Esophagus squamous epithelium (tissue), 5 donors: Measurements from ENCODE around the gene SCN9A. TPM values are rescaled to one million over a fixed set of nuclear protein-coding genes. Genes with fewer than 3 reads are reported as not detected.

Experiments used
- DNase-seq: peaks from one replicate; lab custom pipeline; 2025; lab: John Stamatoyannopoulos, UW
- H3K27ac ChIP-seq, 4 donors: fragments of 200-600 bp; sonication (generic); one replicate each; pipeline ENCODE4 v1.5.1; 2016 to 2019; ENCODE audit warnings: mild to moderate bottlenecking in 1 of 4
- H3K27me3 ChIP-seq, 4 donors: fragments of 200-600 bp; sonication (generic); 1 replicate in 3 of 4; 2 replicates in 1 of 4; pipeline versions ENCODE4 v1.5.1 to v1.6.0; 2017 to 2021; ENCODE audit warnings: antibody characterized with exemption in 1 of 4
- H3K36me3 ChIP-seq, 3 donors: fragments of 200-600 bp; sonication (generic); one replicate each; pipeline ENCODE4 v1.5.1; 2016 to 2019
- H3K4me1 ChIP-seq, 3 donors: fragments of 200-600 bp; sonication (generic); one replicate each; pipeline ENCODE4 v1.5.1; 2017 to 2019
- H3K4me3 ChIP-seq, 4 donors: fragments of 200-600 bp; sonication (generic); 1 replicate in 3 of 4; 2 replicates in 1 of 4; pipeline ENCODE4 v1.5.1; 2016 to 2019; ENCODE audit warnings: mild to moderate bottlenecking in 2 of 4, moderate library complexity in 1 of 4
- H3K9me3 ChIP-seq, 3 donors: fragments of 200-600 bp; sonication (generic); one replicate each; pipeline ENCODE4 v1.5.1; 2016 to 2019
- POLR2A ChIP-seq, 4 donors: fragments of 450-650 bp; IDR thresholded peaks; one replicate each; pipeline ENCODE4 v1.6.1; 2017; ENCODE audit warnings: antibody characterized with exemption in 4 of 4, mild to moderate bottlenecking in 4 of 4, moderate library complexity in 3 of 4
- WGBS, 2 donors: methylation state at CpG; one replicate each; pipeline ENCODE4 v1.1.5; 2018; 5-methylcytosine and 5-hydroxymethylcytosine counted together
- intact Hi-C: fragments of 100-400 bp; cut with DNase I; formaldehyde crosslinking; loops from one replicate; pipeline ENCODE4 v1.15.0; 2022
- total RNA-seq, 4 donors: library from RNA; depleted of rRNA; stranded (reverse); fragments of >200 nt; gene quantifications; one replicate each; pipeline ENCODE4 v1.1.0, GENCODE V29; 2016
- TF ChIP-seq, protein P1 (sequence below), 6 experiments: fragments of 450-650 bp in 4 of 6; fragments of 200-600 bp in 2 of 6; sonication (generic) in 2 of 6; IDR thresholded peaks; one replicate each; pipeline ENCODE4 v1.5.1; 2016 to 2019; ENCODE audit warnings: antibody characterized with exemption in 6 of 6, mild to moderate bottlenecking in 4 of 6, moderate library complexity in 4 of 6
- donor health status: DM: yes; HTN: yes; CAD: no.

SCN9A gene
- total RNA-seq, 4 donors from 2014 or later = 0.13 to 1.9 (median 0.77) TPM

DNA sequence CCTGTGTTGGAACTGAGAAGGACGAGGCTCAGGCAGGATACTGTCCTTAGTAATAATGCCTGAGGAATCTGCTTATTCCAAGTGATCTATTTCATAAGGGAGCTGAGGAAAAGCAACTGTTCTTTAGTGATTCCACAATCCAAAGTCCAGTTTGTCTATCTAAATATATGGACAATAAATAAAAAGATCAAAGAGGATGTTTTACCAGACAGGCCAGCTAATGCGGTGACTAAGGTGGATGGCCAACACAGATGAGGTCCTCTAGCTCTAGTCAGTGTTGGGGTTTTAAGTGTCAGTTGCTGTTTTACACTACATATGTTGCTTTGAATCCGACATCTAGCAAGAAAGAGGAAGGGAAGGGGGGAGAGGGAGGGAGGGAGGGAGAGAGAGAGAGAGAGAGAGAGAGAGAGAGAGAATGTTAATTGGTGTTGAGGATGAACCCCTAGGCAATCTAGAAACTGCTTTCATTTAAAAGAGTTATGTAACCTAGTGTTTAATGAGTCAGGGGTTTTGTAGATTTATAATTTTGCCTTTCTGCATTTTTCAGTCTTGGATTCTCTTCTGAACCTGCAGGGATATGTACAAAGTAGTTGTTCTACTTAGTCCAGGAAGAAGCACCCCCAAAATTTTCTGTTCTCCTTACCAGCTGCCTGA, 220.9 kb downstream of the SCN9A start:
- 37 to 59% methylated on average over 3 of the region's 3 CpGs for WGBS, 2 donors
- Histone ChIP-seq H3K36me3 (no peaks in the 10 kb centered on the region), H3K27me3 (no peaks in the 10 kb centered on the region)

DNA sequence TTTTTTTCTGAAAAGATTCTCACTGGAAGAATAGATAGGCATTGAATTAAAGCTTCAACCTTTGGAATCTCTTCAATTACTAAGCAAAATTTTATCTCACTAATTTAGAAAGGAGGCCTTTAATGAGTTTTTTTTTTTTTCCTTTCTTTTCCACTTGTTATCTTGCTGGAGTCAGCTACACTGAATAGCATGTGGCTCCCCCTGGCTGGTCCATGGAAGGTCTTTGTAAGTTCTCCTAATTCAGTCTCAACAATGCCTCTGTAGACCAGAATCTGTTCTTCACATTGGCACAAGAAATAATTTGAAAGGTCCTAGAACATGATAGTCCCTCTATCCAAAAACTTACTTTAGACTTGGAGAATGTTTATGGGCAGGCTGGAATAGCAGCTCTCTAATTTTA, 223.7 kb downstream of the SCN9A start:
- TF ChIP-seq, protein P1, sequence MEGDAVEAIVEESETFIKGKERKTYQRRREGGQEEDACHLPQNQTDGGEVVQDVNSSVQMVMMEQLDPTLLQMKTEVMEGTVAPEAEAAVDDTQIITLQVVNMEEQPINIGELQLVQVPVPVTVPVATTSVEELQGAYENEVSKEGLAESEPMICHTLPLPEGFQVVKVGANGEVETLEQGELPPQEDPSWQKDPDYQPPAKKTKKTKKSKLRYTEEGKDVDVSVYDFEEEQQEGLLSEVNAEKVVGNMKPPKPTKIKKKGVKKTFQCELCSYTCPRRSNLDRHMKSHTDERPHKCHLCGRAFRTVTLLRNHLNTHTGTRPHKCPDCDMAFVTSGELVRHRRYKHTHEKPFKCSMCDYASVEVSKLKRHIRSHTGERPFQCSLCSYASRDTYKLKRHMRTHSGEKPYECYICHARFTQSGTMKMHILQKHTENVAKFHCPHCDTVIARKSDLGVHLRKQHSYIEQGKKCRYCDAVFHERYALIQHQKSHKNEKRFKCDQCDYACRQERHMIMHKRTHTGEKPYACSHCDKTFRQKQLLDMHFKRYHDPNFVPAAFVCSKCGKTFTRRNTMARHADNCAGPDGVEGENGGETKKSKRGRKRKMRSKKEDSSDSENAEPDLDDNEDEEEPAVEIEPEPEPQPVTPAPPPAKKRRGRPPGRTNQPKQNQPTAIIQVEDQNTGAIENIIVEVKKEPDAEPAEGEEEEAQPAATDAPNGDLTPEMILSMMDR (IDR thresholded peaks at IDR 0.05) = no peak
- TF ChIP-seq POLR2A (IDR thresholded peaks at IDR 0.05) = no peak
- Histone ChIP-seq H3K27me3 (no peaks in the 10 kb centered on the region), H3K4me1 (no peaks in the 10 kb centered on the region), H3K36me3 (no peaks in the 10 kb centered on the region), H3K4me3 (no peak overlapping the region), H3K27ac (no peak overlapping the region), H3K9me3 (no peaks in the 10 kb centered on the region)
- no peak for DNase-seq
- intact Hi-C loops = no loop called here

More for the DNA sequence above, 220.9 kb downstream of the SCN9A start:
- Histone ChIP-seq H3K9me3 (no peaks in the 10 kb centered on the region), H3K4me1 (no peaks in the 10 kb centered on the region), H3K27ac (no peak overlapping the region), H3K4me3 (no peak overlapping the region)
- intact Hi-C loops = no loop called here
- TF ChIP-seq, protein P1 (IDR thresholded peaks at IDR 0.05) = no peak
- no peak for TF ChIP-seq POLR2A (IDR thresholded peaks at IDR 0.05)
- DNase-seq = no peak

DNA sequence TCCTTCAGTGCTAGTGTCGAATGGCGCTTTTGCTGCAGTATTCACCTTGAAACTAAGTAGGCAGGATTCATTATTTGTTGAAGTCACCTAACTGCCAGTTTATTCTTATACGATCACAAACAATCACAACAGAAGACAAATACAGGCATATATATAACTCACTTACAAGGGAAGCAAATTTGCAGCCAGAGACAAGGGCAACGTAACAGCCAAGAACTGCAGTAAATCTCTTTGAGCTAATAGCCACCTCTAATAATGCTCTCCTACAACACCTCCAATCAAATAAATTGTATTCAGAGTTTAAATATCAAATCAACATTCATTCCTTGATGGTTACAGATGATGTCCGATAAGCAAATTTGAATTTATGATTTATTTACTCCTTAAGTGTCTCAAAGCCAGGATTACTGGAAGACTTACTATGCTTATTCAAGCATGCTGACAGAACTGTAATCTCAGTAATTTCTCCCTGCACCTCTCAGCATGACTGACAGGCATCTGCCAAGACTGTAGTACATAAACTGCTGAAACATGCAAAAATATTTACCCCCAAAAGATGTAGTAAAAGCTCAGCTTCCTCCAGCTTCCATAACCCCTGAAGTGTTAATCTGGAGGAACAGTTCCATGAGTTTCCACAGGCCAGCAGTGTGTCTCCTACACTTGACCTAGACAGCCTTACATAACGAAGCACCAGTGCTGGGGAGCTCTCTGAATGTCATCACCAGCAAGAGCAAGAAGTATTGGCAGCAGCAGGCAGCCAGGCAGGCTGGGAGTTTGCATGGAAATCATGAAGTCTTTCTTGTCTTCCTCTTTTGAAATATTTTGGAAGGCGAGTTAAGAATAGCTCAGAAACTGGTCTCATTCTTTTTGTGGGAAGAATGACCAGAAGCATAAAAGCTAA, 227.0 kb downstream of the SCN9A start:
- Histone ChIP-seq H3K4me3 (no peak overlapping the region), H3K27me3 (no peaks in the 10 kb centered on the region), H3K4me1 (no peaks in the 10 kb centered on the region), H3K36me3 (no peaks in the 10 kb centered on the region), H3K27ac (no peak overlapping the region), H3K9me3 (no peaks in the 10 kb centered on the region)
- TF ChIP-seq, protein P1 (IDR thresholded peaks at IDR 0.05) = no peak
- no peak for TF ChIP-seq POLR2A (IDR thresholded peaks at IDR 0.05)
- WGBS, 2 donors = 68 to 74% methylated on average over 6 to 7 of the region's 7 CpGs
- DNase-seq = no peak
- intact Hi-C loops = no loop called here

DNA sequence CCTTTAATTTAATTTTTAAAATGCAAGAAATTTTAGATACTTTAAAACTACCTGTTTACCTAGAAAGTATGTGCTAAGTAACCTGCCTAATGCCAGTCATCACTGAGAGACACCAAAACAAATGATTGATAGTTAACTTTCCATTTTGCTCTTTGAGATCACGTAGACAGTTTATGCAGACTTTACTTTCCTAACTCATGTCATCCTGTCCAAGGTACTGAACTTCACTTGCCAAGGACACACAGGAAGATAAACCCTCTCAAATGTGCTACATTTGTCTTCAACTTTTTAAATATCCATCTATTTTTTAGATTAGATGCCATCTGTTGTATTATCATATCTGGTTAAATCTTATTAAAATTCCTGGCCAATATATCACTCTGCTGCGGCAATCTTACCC, 227.9 kb downstream of the SCN9A start:
- Histone ChIP-seq H3K9me3 (no peaks in the 10 kb centered on the region), H3K27me3 (no peaks in the 10 kb centered on the region), H3K4me3 (no peak overlapping the region), H3K27ac (no peak overlapping the region), H3K4me1 (no peaks in the 10 kb centered on the region), H3K36me3 (no peaks in the 10 kb centered on the region)
- no peak for TF ChIP-seq POLR2A (IDR thresholded peaks at IDR 0.05)
- TF ChIP-seq, protein P1 (IDR thresholded peaks at IDR 0.05) = no peak
- intact Hi-C loops = no loop called here
- 59 to 73% methylated on average over 2 of the region's 2 CpGs for WGBS, 2 donors
- DNase-seq = no peak

Other genes with a start within 250 kb of the SCN9A start
- gene SCN1A, start 247.9 kb downstream of the SCN9A start, total RNA-seq = not detected
- 10 to 100 TPM in 1 of 4 donors, 1 to 10 TPM in 2, under 1 TPM in 1; 0.99 to 23.1 (median 3.5) TPM for gene SCN7A, start 118.3 kb upstream of the SCN9A start, total RNA-seq